Measurements from ENCODE around the gene BMI1.

DNA sequence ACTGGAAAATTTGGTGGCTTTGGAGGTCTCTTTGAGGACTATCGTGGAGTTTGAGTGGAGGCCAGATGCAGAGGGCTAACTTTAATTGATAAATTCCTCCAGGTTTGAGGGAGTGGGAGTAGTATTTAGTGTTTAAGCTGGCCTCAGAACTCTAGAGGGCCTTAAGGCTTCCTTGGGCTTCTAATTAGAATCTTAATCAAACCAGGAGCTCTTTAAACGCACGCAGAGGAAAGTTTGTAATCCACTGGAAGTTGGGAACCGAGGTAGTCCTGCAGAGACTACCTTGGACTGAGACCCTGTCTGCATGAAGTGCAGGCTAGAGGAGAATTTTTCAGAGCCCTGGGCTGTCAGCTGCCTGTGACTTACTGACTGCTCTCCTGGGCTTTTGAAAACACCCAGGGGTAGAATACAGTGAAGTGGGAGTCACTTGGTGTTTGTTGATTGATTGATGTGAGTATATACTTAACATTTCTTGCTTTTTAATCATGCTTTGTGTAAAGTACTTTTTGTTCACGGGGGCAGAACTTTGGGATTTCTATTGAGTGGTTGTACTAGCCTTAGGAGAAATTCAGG, 30.3 kb downstream of the BMI1 start:
- TF ChIP-seq, protein P1, sequence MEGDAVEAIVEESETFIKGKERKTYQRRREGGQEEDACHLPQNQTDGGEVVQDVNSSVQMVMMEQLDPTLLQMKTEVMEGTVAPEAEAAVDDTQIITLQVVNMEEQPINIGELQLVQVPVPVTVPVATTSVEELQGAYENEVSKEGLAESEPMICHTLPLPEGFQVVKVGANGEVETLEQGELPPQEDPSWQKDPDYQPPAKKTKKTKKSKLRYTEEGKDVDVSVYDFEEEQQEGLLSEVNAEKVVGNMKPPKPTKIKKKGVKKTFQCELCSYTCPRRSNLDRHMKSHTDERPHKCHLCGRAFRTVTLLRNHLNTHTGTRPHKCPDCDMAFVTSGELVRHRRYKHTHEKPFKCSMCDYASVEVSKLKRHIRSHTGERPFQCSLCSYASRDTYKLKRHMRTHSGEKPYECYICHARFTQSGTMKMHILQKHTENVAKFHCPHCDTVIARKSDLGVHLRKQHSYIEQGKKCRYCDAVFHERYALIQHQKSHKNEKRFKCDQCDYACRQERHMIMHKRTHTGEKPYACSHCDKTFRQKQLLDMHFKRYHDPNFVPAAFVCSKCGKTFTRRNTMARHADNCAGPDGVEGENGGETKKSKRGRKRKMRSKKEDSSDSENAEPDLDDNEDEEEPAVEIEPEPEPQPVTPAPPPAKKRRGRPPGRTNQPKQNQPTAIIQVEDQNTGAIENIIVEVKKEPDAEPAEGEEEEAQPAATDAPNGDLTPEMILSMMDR (IDR thresholded peaks at IDR 0.05; ENCODE audit: borderline replicate concordance, extremely low read depth, low read length, poor library complexity, severe bottlenecking), result no peak
- no peak for TF ChIP-seq EZH2 (IDR thresholded peaks at IDR 0.05; ENCODE audit: borderline replicate concordance, low read depth, low read length, severe bottlenecking)

Data from DND-41 (cell line).